Measurements from ENCODE around the gene TRIM62. TPM values are rescaled to one million over a fixed set of nuclear protein-coding genes. Genes with fewer than 3 reads are reported as not detected.

TRIM62 gene
- total RNA-seq, 1 donor from 2014 or later: 1.4 TPM

DNA sequence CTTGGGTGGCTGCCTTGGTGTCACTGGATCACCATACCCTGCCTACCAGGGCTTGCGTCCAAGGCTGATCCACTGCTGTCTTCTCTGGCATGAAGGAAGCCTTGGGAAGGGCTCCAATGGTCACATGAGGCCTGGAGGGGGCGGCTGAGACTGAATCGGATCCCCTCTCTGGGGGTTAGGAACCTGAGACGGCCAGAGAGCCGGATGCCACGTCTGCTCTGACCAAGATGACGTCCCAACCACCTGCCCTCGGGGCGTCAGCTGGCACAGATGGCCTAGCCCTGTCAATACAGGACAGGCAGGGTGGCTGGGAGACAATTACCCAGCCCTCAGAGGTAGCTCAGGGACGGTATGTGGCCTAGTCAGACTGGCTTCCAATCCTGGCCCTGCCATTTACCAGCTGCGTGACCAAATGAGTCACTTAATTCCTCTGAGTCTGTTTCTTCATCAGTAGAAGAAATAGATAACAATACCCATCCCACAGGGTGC is 5.4 kb downstream of the TRIM62 start:
- H3K4me3 ChIP-seq: no peak overlapping the region
- H4K20me1 ChIP-seq (ENCODE audit: low read depth): peaks cover 6% of the 10 kb centered on the region
- H3K9me3 ChIP-seq (ENCODE audit: low read depth): no peaks in the 10 kb centered on the region
- H3K27me3 ChIP-seq: peaks cover 15% of the 10 kb centered on the region
- Mint-ChIP-seq H3K9me3 (no peaks in the 10 kb centered on the region), H3K36me3 (no peaks in the 10 kb centered on the region), H3K27me3 (ENCODE audit: insufficient read depth, low read depth) (peaks cover 3% of the 10 kb centered on the region), H3K4me3 (no peak overlapping the region), H3K27ac (no peak overlapping the region), H3K4me1 (peaks cover 18% of the 10 kb centered on the region)
- H3K4me2 ChIP-seq: no peak overlapping the region
- no peaks in the 10 kb centered on the region for H3K79me2 ChIP-seq (ENCODE audit: low read depth)
- peaks cover 5% of the 10 kb centered on the region for H3F3A ChIP-seq (ENCODE audit: low read depth)
- H3K36me3 ChIP-seq: no peaks in the 10 kb centered on the region
- H3K4me1 ChIP-seq: no peaks in the 10 kb centered on the region
- H3K27ac ChIP-seq: no peak overlapping the region
- H2AFZ ChIP-seq (replicated peaks): no peak overlapping the region
- TF ChIP-seq, protein P1, sequence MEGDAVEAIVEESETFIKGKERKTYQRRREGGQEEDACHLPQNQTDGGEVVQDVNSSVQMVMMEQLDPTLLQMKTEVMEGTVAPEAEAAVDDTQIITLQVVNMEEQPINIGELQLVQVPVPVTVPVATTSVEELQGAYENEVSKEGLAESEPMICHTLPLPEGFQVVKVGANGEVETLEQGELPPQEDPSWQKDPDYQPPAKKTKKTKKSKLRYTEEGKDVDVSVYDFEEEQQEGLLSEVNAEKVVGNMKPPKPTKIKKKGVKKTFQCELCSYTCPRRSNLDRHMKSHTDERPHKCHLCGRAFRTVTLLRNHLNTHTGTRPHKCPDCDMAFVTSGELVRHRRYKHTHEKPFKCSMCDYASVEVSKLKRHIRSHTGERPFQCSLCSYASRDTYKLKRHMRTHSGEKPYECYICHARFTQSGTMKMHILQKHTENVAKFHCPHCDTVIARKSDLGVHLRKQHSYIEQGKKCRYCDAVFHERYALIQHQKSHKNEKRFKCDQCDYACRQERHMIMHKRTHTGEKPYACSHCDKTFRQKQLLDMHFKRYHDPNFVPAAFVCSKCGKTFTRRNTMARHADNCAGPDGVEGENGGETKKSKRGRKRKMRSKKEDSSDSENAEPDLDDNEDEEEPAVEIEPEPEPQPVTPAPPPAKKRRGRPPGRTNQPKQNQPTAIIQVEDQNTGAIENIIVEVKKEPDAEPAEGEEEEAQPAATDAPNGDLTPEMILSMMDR (IDR thresholded peaks at IDR 0.05): no peak
- TF ChIP-seq EZH2 (IDR thresholded peaks at IDR 0.05) (no peak), EZH2phosphoT487 (IDR thresholded peaks at IDR 0.05) (no peak)
- H3K9ac ChIP-seq: no peak overlapping the region
- no peak for DNase-seq (ENCODE audit: low spot score)

DNA sequence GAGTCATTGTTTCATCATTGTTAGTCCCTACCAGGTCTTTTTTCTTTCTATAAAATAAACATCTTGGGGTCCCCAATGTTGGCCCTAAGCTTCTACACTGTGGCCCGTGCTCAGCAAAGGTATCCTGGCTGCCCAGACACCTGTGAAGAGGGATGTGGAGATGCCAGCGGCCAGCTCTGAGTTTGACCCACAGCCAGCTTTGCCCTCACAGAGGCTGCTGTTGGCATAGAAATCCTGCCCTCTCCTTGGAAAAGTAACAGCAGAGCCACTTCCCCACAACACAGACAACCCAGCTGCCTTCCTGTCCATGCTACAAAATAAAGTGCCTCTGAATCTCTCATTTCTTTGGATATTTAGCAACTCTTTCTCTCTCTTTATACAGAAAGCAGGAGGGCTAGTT is 6.0 kb downstream of the TRIM62 start:
- Histone ChIP-seq H3F3A (ENCODE audit: low read depth) (no peaks in the 10 kb centered on the region), H3K27ac (no peak overlapping the region), H3K79me2 (ENCODE audit: low read depth) (no peaks in the 10 kb centered on the region), H3K27me3 (peaks cover 10% of the 10 kb centered on the region), H3K4me3 (no peak overlapping the region), H3K36me3 (no peaks in the 10 kb centered on the region), H3K9me3 (ENCODE audit: low read depth) (no peaks in the 10 kb centered on the region), H3K4me2 (no peak overlapping the region), H3K9ac (no peak overlapping the region), H2AFZ (replicated peaks) (no peak overlapping the region), H3K4me1 (no peaks in the 10 kb centered on the region), H4K20me1 (ENCODE audit: low read depth) (peaks cover 6% of the 10 kb centered on the region)
- TF ChIP-seq EZH2 (IDR thresholded peaks at IDR 0.05): no peak
- TF ChIP-seq, protein P1 (IDR thresholded peaks at IDR 0.05): no peak
- TF ChIP-seq EZH2phosphoT487 (IDR thresholded peaks at IDR 0.05): no peak
- DNase-seq (ENCODE audit: low spot score): no peak
- H3K27ac Mint-ChIP-seq: no peak overlapping the region
- H3K4me3 Mint-ChIP-seq: no peak overlapping the region
- H3K36me3 Mint-ChIP-seq: no peaks in the 10 kb centered on the region
- peaks cover 3% of the 10 kb centered on the region for H3K27me3 Mint-ChIP-seq (ENCODE audit: insufficient read depth, low read depth)
- H3K4me1 Mint-ChIP-seq: peaks cover 22% of the 10 kb centered on the region
- no peaks in the 10 kb centered on the region for H3K9me3 Mint-ChIP-seq

- H3K9me3 ChIP-seq (ENCODE audit: low read depth): no peaks in the 10 kb centered on the region
- no peak overlapping the region for H2AFZ ChIP-seq (replicated peaks)
- peaks cover 3% of the 10 kb centered on the region for H3K27me3 Mint-ChIP-seq (ENCODE audit: insufficient read depth, low read depth)
- no peaks in the 10 kb centered on the region for H3K27me3 ChIP-seq
- H3K4me1 Mint-ChIP-seq: peaks cover 36% of the 10 kb centered on the region
- H3F3A ChIP-seq (ENCODE audit: low read depth): peaks cover 18% of the 10 kb centered on the region
- peaks cover 15% of the 10 kb centered on the region for H3K4me1 ChIP-seq
- H3K9ac ChIP-seq: no peak overlapping the region
- no peak overlapping the region for H3K4me3 ChIP-seq
- no peak overlapping the region for H3K4me2 ChIP-seq
- no peaks in the 10 kb centered on the region for H3K79me2 ChIP-seq (ENCODE audit: low read depth)
- H3K36me3 Mint-ChIP-seq: no peaks in the 10 kb centered on the region
- no peak overlapping the region for H3K27ac ChIP-seq
- H3K4me3 Mint-ChIP-seq: no peak overlapping the region
- no peak for DNase-seq (ENCODE audit: low spot score)
- no peaks in the 10 kb centered on the region for H3K36me3 ChIP-seq
- peak overlapping the region; percentile 62 for H3K27ac Mint-ChIP-seq
- H3K9me3 Mint-ChIP-seq: no peaks in the 10 kb centered on the region
- H4K20me1 ChIP-seq (ENCODE audit: low read depth): no peaks in the 10 kb centered on the region
- TF ChIP-seq, protein P1 (IDR thresholded peaks at IDR 0.05): no peak
- no peak for TF ChIP-seq EZH2 (IDR thresholded peaks at IDR 0.05)
Observed at GRCh38 chr1:33173091-33173490, 8.8 kb downstream of the TRIM62 start.
